GM12875 (cell line): ENCODE measurements around the gene IKZF2.

Source experiments
- H3K4me3 ChIP-seq: one replicate; pipeline ENCODE4 v1.5.1; 2011; ENCODE audit warnings: low read depth, low read length, control low read depth
- CTCF ChIP-seq: IDR thresholded peaks from 2 replicates; pipeline ENCODE4 v1.5.1; 2011; ENCODE audit warnings: low read depth, mild to moderate bottlenecking, control low read depth, inconsistent platforms, low read length, moderate library complexity, borderline replicate concordance; ENCODE audit not compliant: insufficient read depth

IKZF2 gene

GRCh38 chr2:213046431-213046830 is 105.0 kb downstream of the IKZF2 start:
- TF ChIP-seq CTCF = no peak
- no peak overlapping the region for H3K4me3 ChIP-seq

DNA sequence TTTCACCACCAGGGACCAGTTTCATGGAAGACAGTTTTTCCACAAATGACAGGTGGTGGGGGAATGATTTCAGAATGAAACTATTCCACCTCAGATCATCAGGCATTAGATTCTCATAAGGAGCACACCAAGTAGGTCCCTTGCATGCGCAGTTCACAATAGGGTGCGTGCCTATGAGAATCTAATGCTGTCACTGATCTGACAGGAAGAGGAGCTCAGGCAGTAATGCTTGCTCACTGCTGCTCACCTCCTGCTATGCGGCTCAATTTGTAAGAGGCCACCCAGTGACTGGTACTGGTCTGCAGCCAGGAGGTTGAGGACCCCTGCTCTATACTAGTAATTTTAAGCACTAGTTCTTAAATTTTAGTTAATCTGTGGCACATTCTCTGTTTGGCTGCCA is 107.8 kb downstream of the IKZF2 start:
- TF ChIP-seq CTCF = no peak
- no peak overlapping the region for H3K4me3 ChIP-seq

GRCh38 chr2:213042262-213042661 is 109.2 kb downstream of the IKZF2 start:
- H3K4me3 ChIP-seq = no peak overlapping the region
- no peak for TF ChIP-seq CTCF

GRCh38 chr2:213036836-213037235 is 114.6 kb downstream of the IKZF2 start:
- TF ChIP-seq CTCF = no peak

DNA sequence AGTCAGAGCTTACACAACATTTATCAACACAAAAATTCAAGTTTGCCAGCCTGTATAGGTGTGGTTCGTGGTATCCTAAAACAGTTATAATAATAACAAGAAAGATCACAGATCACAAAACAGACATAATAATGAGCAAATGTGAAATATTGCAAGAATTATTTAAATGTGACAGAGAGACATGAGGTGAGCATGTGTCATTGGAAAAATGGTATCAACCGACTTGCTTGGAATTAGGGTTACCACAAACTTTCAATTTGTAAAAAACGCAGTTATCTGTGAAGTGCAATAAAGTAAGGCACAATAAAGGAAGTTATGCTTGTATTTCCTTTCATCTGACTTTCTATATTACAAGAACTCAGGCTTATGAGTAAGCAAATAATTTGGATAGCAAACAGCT is 116.8 kb downstream of the IKZF2 start:
- no peak for TF ChIP-seq CTCF
- H3K4me3 ChIP-seq = no peak overlapping the region

More at GRCh38 chr2:213036836-213037235, 114.6 kb downstream of the IKZF2 start:
- H3K4me3 ChIP-seq = no peak overlapping the region

DNA sequence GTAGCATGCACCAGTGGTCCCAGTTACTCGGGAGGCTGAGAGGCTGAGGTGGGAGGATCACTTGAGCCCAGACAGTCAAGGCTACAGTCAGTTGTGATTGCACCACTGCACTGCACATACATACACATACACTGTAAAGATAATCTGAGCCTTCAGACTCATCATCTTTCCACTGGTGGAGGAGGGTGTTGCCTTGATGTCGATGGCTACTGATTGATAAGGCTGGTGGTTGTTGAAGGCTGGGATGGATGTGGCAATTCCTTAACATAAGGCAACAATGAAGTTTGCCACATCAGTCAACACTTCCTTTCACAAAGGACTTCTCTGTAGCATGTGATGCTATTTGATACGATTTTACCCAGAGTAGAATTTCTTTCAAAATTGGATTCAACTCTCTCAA is 118.8 kb downstream of the IKZF2 start:
- H3K4me3 ChIP-seq = no peak overlapping the region
- no peak for TF ChIP-seq CTCF

GRCh38 chr2:213022987-213023386 is 128.4 kb downstream of the IKZF2 start:
- no peak for TF ChIP-seq CTCF
- no peak overlapping the region for H3K4me3 ChIP-seq
